Iris pigment epithelial cell (primary cell): ENCODE results near the gene KLK15.

Experiments
- DNase-seq: peaks from one replicate; pipeline ENCODE4 v3.0.0-alpha.2; 2011; ENCODE audit warnings: low read depth

Gene KLK15

GRCh38 chr19:50833117-50833801, at the start of gene KLK15:
KLK15 (minus strand) TSS chr19:50833574; CDS start chr19:50831492, 2,082 bp downstream.
- DNase-seq: no peak

GRCh38 chr19:50882188-50882587, 48.8 kb upstream of the KLK15 start:
- DNase-seq: no peak

GRCh38 chr19:50880241-50880640, 46.9 kb upstream of the KLK15 start:
- no peak for DNase-seq

GRCh38 chr19:50878851-50879250, 45.5 kb upstream of the KLK15 start:
- no peak for DNase-seq

GRCh38 chr19:50877338-50877737, 44.0 kb upstream of the KLK15 start:
- no peak for DNase-seq

- no peak for DNase-seq
These were observed 43.1 kb upstream of the KLK15 start for GRCh38 chr19:50876456-50876855.

- DNase-seq: no peak
These were observed 42.5 kb upstream of the KLK15 start for GRCh38 chr19:50875795-50876422.

- no peak for DNase-seq
These were observed 40.8 kb upstream of the KLK15 start for GRCh38 chr19:50874211-50874610.

- no peak for DNase-seq
These were observed 39.7 kb upstream of the KLK15 start, which contains the start of gene KLK2 for GRCh38 chr19:50873056-50873455. KLK2 (plus strand) TSS chr19:50873439; CDS start chr19:50873474, 35 bp downstream.

GRCh38 chr19:50870417-50871089, 37.2 kb upstream of the KLK15 start:
- no peak for DNase-seq

GRCh38 chr19:50869479-50869878, 36.1 kb upstream of the KLK15 start:
- DNase-seq: no peak

- DNase-seq: no peak
These were observed 28.3 kb upstream of the KLK15 start for GRCh38 chr19:50861496-50862286.

GRCh38 chr19:50861010-50861409, 27.6 kb upstream of the KLK15 start:
- DNase-seq: no peak

GRCh38 chr19:50859849-50860248, 26.5 kb upstream of the KLK15 start:
- DNase-seq: no peak

- no peak for DNase-seq
These were observed 25.5 kb upstream of the KLK15 start for GRCh38 chr19:50858886-50859285.

GRCh38 chr19:50857366-50857765, 24.0 kb upstream of the KLK15 start:
- DNase-seq: no peak

GRCh38 chr19:50854636-50855410, 21.4 kb upstream of the KLK15 start, which contains the start of gene KLK3:
KLK3 (plus strand) TSS chr19:50854915; CDS start chr19:50854956, 41 bp downstream.
- no peak for DNase-seq

- no peak for DNase-seq
These were observed 18.2 kb upstream of the KLK15 start for GRCh38 chr19:50851620-50852019.

- no peak for DNase-seq
These were observed 17.4 kb upstream of the KLK15 start for GRCh38 chr19:50850738-50851137.

GRCh38 chr19:50844296-50844935, 11.0 kb upstream of the KLK15 start:
- DNase-seq: no peak

GRCh38 chr19:50843701-50844221, 10.4 kb upstream of the KLK15 start:
- no peak for DNase-seq
